Endothelial cell (in vitro differentiated cells): ENCODE data around the gene ATG12. TPM values are rescaled to one million over a fixed set of nuclear protein-coding genes. Genes with fewer than 3 reads are reported as not detected.
A peak's percentile ranks its signal among the peaks of the same experiment; 100 is the strongest.

Source experiments
- DNase-seq: peaks from one replicate; pipeline ENCODE4 v3.0.0; 2021; ENCODE audit warnings: low spot score
- H3K27ac Mint-ChIP-seq: one replicate; pipeline ENCODE4 v1.8.0; 2021; ENCODE audit warnings: mixed read lengths, inconsistent platforms; ENCODE audit not compliant: unreplicated experiment
- H3K27me3 Mint-ChIP-seq: one replicate; pipeline ENCODE4 v1.8.0; 2021; ENCODE audit warnings: mild to moderate bottlenecking, moderate library complexity, mixed read lengths, inconsistent platforms; ENCODE audit not compliant: unreplicated experiment
- H3K36me3 Mint-ChIP-seq: one replicate; pipeline ENCODE4 v1.8.0; 2021; ENCODE audit warnings: mild to moderate bottlenecking, low read depth, mixed read lengths, inconsistent platforms; ENCODE audit not compliant: unreplicated experiment
- H3K4me1 Mint-ChIP-seq: one replicate; pipeline ENCODE4 v1.8.0; 2021; ENCODE audit warnings: mild to moderate bottlenecking, mixed read lengths, inconsistent platforms; ENCODE audit not compliant: unreplicated experiment
- H3K4me3 Mint-ChIP-seq: one replicate; pipeline ENCODE4 v1.8.0; 2021; ENCODE audit warnings: mild to moderate bottlenecking, mixed read lengths, inconsistent platforms; ENCODE audit not compliant: unreplicated experiment
- H3K9me3 Mint-ChIP-seq: one replicate; pipeline ENCODE4 v1.8.0; 2021; ENCODE audit warnings: mixed read lengths, inconsistent platforms; ENCODE audit not compliant: unreplicated experiment
- CTCF ChIP-seq: fragments of 200-600 bp; sonication (generic); IDR thresholded peaks from one replicate; pipeline ENCODE4 v1.5.0; 2021; ENCODE audit warnings: antibody characterized with exemption; ENCODE audit not compliant: unreplicated experiment
- total RNA-seq: library from RNA; stranded (reverse); fragmentation: NEBNext Ultra II Directional; extraction: Animal tissue kit (Norgen Biotek cat#: 25700); gene quantifications from one replicate; pipeline ENCODE4 v1.2.1, GENCODE V29; 2021; ENCODE audit not compliant: unreplicated experiment

The ATG12 gene
- total RNA-seq, 1 donor from 2014 or later: 50.8 TPM

- DNase-seq: no peak
- no peak for TF ChIP-seq CTCF
- Mint-ChIP-seq H3K4me1 (peaks cover 14% of the 10 kb centered on the region), H3K9me3 (no peaks in the 10 kb centered on the region), H3K27me3 (no peaks in the 10 kb centered on the region), H3K27ac (peak overlapping the region; percentile 61), H3K4me3 (no peak overlapping the region), H3K36me3 (no peaks in the 10 kb centered on the region)
Measured at GRCh38 chr5:115858396-115858795, 17.0 kb upstream of the ATG12 start.

- Mint-ChIP-seq H3K4me1 (peaks cover 14% of the 10 kb centered on the region), H3K4me3 (no peak overlapping the region), H3K27ac (peak overlapping the region; percentile 77), H3K36me3 (no peaks in the 10 kb centered on the region), H3K9me3 (no peaks in the 10 kb centered on the region), H3K27me3 (no peaks in the 10 kb centered on the region)
- no peak for TF ChIP-seq CTCF
- no peak for DNase-seq
Measured at GRCh38 chr5:115857626-115858349, 16.4 kb upstream of the ATG12 start.

GRCh38 chr5:115857057-115857479 is 15.7 kb upstream of the ATG12 start:
- no peak for TF ChIP-seq CTCF
- H3K4me3 Mint-ChIP-seq: no peak overlapping the region
- no peaks in the 10 kb centered on the region for H3K27me3 Mint-ChIP-seq
- no peaks in the 10 kb centered on the region for H3K36me3 Mint-ChIP-seq
- H3K9me3 Mint-ChIP-seq: no peaks in the 10 kb centered on the region
- H3K4me1 Mint-ChIP-seq: peaks cover 14% of the 10 kb centered on the region
- DNase-seq: no peak
- H3K27ac Mint-ChIP-seq: no peak overlapping the region

- H3K27ac Mint-ChIP-seq: no peak overlapping the region
- H3K27me3 Mint-ChIP-seq: no peaks in the 10 kb centered on the region
- no peak overlapping the region for H3K4me3 Mint-ChIP-seq
- no peaks in the 10 kb centered on the region for H3K9me3 Mint-ChIP-seq
- H3K36me3 Mint-ChIP-seq: no peaks in the 10 kb centered on the region
- TF ChIP-seq CTCF: no peak
- DNase-seq: no peak
- H3K4me1 Mint-ChIP-seq: peaks cover 14% of the 10 kb centered on the region
Measured at GRCh38 chr5:115855959-115856358, 14.6 kb upstream of the ATG12 start.

- H3K27me3 Mint-ChIP-seq: no peaks in the 10 kb centered on the region
- peaks cover 28% of the 10 kb centered on the region for H3K4me1 Mint-ChIP-seq
- no peak for DNase-seq
- H3K36me3 Mint-ChIP-seq: no peaks in the 10 kb centered on the region
- no peak overlapping the region for H3K27ac Mint-ChIP-seq
- H3K9me3 Mint-ChIP-seq: no peaks in the 10 kb centered on the region
- no peak overlapping the region for H3K4me3 Mint-ChIP-seq
- TF ChIP-seq CTCF: no peak
Measured at GRCh38 chr5:115854139-115854538, 12.8 kb upstream of the ATG12 start.
